ENCODE results near the gene POP4. TPM values are rescaled to one million over a fixed set of nuclear protein-coding genes. Genes with fewer than 3 reads are reported as not detected.

Gene POP4
- total RNA-seq, 1 experiment from 2014 or later, result 60.3 TPM

DNA sequence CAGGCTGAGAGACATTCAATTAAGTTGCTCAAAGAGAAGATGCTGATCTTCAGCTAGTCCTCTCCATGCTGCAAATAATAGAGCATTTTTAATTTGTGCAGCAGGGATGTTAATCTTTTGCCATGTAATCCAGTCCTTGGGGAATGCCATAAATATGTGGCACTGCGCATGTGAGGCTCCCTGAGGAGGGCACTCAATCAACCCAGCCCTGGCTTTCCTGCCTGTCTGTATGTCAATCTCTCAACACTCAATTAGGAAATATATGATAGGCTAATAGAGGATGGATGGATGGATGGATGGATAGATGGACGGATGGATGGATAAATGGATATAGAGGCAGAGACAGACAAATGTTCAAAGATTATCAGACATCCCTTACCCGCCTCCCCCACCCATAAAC lies 31.6 kb upstream of the POP4 start:
- no peak for DNase-seq (ENCODE audit: unreplicated experiment)
- TF ChIP-seq, protein P1, sequence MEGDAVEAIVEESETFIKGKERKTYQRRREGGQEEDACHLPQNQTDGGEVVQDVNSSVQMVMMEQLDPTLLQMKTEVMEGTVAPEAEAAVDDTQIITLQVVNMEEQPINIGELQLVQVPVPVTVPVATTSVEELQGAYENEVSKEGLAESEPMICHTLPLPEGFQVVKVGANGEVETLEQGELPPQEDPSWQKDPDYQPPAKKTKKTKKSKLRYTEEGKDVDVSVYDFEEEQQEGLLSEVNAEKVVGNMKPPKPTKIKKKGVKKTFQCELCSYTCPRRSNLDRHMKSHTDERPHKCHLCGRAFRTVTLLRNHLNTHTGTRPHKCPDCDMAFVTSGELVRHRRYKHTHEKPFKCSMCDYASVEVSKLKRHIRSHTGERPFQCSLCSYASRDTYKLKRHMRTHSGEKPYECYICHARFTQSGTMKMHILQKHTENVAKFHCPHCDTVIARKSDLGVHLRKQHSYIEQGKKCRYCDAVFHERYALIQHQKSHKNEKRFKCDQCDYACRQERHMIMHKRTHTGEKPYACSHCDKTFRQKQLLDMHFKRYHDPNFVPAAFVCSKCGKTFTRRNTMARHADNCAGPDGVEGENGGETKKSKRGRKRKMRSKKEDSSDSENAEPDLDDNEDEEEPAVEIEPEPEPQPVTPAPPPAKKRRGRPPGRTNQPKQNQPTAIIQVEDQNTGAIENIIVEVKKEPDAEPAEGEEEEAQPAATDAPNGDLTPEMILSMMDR (IDR thresholded peaks at IDR 0.05; ENCODE audit: unreplicated experiment), result no peak
- Mint-ChIP-seq H3K4me3 (ENCODE audit: unreplicated experiment) (no peak overlapping the region), H3K27me3 (ENCODE audit: insufficient read depth, unreplicated experiment) (peaks cover 31% of the 10 kb centered on the region), H3K9me3 (ENCODE audit: unreplicated experiment) (no peaks in the 10 kb centered on the region), H3K4me1 (ENCODE audit: insufficient read depth, unreplicated experiment) (no peaks in the 10 kb centered on the region), H3K36me3 (ENCODE audit: insufficient read depth, unreplicated experiment) (no peaks in the 10 kb centered on the region), H3K27ac (ENCODE audit: low read depth, unreplicated experiment) (no peak overlapping the region)
- POLR2A ChIA-PET, result no interaction called here
- BruUV-seq (replicated peaks), result no TSS peak
- intact Hi-C loops (cut with micrococcal nuclease), result no loop called here
- CTCF ChIA-PET, result no interaction called here

DNA sequence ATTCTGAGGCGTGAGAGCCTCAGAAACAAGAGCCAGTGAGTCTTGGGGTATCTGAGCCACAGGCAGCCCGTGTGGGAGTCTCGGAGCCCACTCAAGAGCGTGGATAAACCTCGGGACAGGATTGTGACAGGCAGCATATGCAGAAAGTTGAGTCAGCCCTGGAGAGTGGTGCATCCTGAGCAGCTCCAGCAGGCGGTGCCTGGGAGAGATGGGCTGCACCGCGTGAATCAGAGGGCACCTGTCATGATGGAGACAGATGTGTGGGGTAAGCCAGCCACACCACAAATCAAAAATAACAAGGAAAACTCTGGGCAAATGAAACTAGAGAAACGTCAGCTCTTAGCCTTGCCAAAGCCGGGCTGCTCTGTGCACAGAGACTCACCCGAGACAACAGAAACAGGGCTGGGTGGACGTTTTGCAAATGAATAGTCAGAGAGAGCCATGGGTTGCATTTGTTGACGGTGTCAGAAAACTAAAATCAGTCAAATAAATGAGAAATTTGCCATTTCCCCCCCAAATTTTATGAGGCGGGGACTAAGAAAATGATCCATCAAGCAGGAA lies 30.0 kb upstream of the POP4 start:
- no peak for DNase-seq (ENCODE audit: unreplicated experiment)
- ChIA-PET CTCF (no interaction called here), POLR2A (interaction anchor here (0.6 kb wide), 1 partner anchor 231 kb away, joined by 3 read pairs; no protein-coding TSS in a partner anchor)
- H3K9me3 Mint-ChIP-seq (ENCODE audit: unreplicated experiment), result no peaks in the 10 kb centered on the region
- H3K27me3 Mint-ChIP-seq (ENCODE audit: insufficient read depth, unreplicated experiment), result peaks cover 31% of the 10 kb centered on the region
- intact Hi-C loops (cut with micrococcal nuclease), result no loop called here
- H3K4me1 Mint-ChIP-seq (ENCODE audit: insufficient read depth, unreplicated experiment), result no peaks in the 10 kb centered on the region
- H3K4me3 Mint-ChIP-seq (ENCODE audit: unreplicated experiment), result no peak overlapping the region
- H3K36me3 Mint-ChIP-seq (ENCODE audit: insufficient read depth, unreplicated experiment), result peaks cover 7% of the 10 kb centered on the region
- TF ChIP-seq, protein P1 (IDR thresholded peaks at IDR 0.05; ENCODE audit: unreplicated experiment), result no peak
- H3K27ac Mint-ChIP-seq (ENCODE audit: low read depth, unreplicated experiment), result no peak overlapping the region
- BruUV-seq (replicated peaks), result no TSS peak

DNA sequence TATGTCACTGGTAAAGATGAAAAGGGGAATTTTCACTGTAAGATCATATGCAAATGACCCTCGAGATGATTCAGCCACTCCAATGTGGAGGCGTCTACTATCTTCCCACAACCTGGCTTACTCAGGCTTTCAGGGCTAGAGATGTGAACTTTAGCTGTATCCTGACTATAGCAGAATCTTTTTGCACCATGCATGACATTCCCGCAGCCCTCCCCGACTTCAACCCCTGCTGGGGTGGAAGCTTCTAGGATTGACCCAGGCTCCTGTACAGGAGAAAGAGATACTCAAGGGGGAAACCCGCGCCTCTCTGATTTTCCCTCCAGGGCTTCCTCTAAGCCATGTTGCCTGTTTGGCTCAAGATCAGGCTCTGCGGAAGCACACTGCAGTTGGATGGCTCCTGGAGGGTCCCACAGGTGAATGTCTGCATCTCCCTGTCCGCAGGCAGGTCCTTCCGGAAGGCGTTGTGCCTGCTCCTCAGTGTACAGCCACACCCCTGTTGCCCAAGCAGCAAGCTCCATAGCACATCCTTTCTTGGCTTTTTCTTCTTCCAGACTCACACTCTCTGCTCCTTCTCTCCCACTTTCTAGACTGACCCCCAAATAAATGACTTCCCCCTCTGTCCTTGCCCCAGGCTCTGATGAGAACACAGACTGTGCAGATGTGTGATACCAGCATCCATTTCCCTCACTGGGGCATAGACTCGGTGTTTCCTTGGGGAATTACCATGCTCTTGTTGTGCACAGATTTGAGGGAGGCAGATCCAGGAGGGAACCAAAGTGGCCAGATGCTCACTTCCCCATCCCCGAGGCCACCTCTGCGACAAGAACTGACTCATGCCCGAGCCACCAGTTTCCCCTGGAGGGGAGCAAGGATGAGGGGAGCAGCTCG lies 29.1 kb upstream of the POP4 start:
- POLR2A ChIA-PET, result interaction anchor here (0.7 kb wide), 1 partner anchor 24 kb away, joined by 4 read pairs; no protein-coding TSS in a partner anchor
- CTCF ChIA-PET, result interaction anchor here (0.6 to 0.7 kb wide), 2 partner anchors 322 to 1514 kb away, joined by 3 read pairs; no protein-coding TSS in a partner anchor
- Mint-ChIP-seq H3K36me3 (ENCODE audit: insufficient read depth, unreplicated experiment) (peaks cover 7% of the 10 kb centered on the region), H3K27me3 (ENCODE audit: insufficient read depth, unreplicated experiment) (peaks cover 31% of the 10 kb centered on the region), H3K9me3 (ENCODE audit: unreplicated experiment) (no peaks in the 10 kb centered on the region), H3K4me3 (ENCODE audit: unreplicated experiment) (no peak overlapping the region), H3K4me1 (ENCODE audit: insufficient read depth, unreplicated experiment) (no peaks in the 10 kb centered on the region), H3K27ac (ENCODE audit: low read depth, unreplicated experiment) (no peak overlapping the region)
- TF ChIP-seq, protein P1 (IDR thresholded peaks at IDR 0.05; ENCODE audit: unreplicated experiment), result no peak
- BruUV-seq (replicated peaks), result no TSS peak
- intact Hi-C loops (cut with micrococcal nuclease), result no loop called here
- peak; percentile 13 for DNase-seq (ENCODE audit: unreplicated experiment)

DNA sequence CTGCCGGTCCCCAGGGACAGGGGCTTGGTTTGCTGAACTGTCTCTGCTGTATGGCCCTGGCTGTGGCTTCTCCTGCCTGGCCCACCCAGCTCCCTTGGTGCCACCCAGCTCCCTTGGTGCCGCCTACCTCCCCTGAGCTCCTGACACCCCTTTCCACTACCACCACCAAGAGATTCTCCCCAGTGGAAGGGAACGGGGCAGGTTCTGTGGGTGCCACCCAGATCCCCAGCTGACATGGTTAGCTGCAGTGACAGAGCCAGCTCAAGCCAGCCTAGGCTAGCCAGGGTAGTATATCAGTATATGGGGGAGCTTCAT lies 28.5 kb upstream of the POP4 start:
- no peak overlapping the region for H3K27ac Mint-ChIP-seq (ENCODE audit: low read depth, unreplicated experiment)
- peaks cover 31% of the 10 kb centered on the region for H3K27me3 Mint-ChIP-seq (ENCODE audit: insufficient read depth, unreplicated experiment)
- no peaks in the 10 kb centered on the region for H3K4me1 Mint-ChIP-seq (ENCODE audit: insufficient read depth, unreplicated experiment)
- BruUV-seq (replicated peaks), result no TSS peak
- no peaks in the 10 kb centered on the region for H3K9me3 Mint-ChIP-seq (ENCODE audit: unreplicated experiment)
- no peak overlapping the region for H3K4me3 Mint-ChIP-seq (ENCODE audit: unreplicated experiment)
- no peak for DNase-seq (ENCODE audit: unreplicated experiment)
- intact Hi-C loops (cut with micrococcal nuclease), result no loop called here
- peaks cover 7% of the 10 kb centered on the region for H3K36me3 Mint-ChIP-seq (ENCODE audit: insufficient read depth, unreplicated experiment)
- CTCF ChIA-PET, result interaction anchor here (0.6 to 0.7 kb wide), 2 partner anchors 140 to 1514 kb away, joined by 3 to 9 read pairs; no protein-coding TSS in a partner anchor
- TF ChIP-seq, protein P1 (IDR thresholded peaks at IDR 0.05; ENCODE audit: unreplicated experiment), result no peak
- POLR2A ChIA-PET, result no interaction called here
